GM12892 (cell line): ENCODE data around the gene OSTN.

Experiments
- POLR2A ChIP-seq: IDR thresholded peaks from 2 replicates; pipeline ENCODE4 v1.6.1; 2011; ENCODE audit warnings: low read depth, low read length, control low read depth
- POLR2AphosphoS5 ChIP-seq: IDR thresholded peaks from 2 replicates; pipeline ENCODE4 v1.6.1; 2011; ENCODE audit warnings: low read depth, low read length, control low read depth

- TF ChIP-seq POLR2A = no peak
- no peak for TF ChIP-seq POLR2AphosphoS5
These were observed 28.9 kb upstream of the OSTN start for GRCh38 chr3:191170097-191170496.
